Tibial nerve (tissue), 4 donors: ENCODE results near the gene KRT13.

Experiments
- CTCF ChIP-seq, 5 experiments: fragments of 200-600 bp in 3 of 5; fragments of 450-650 bp in 2 of 5; sonication (generic) in 3 of 5; IDR thresholded peaks; one replicate each; pipeline ENCODE4 v1.5.1; 2016 to 2019; ENCODE audit warnings: antibody characterized with exemption in 5 of 5, mild to moderate bottlenecking in 3 of 5, moderate library complexity in 2 of 5
- EP300 ChIP-seq, 2 donors: sonication (generic); formaldehyde crosslinking; IDR thresholded peaks; one replicate each; pipeline ENCODE4 v1.6.1; 2017; ENCODE audit warnings: antibody characterized with exemption in 2 of 2, mild to moderate bottlenecking in 1 of 2
- POLR2A ChIP-seq, 2 donors: fragments of 450-650 bp; IDR thresholded peaks; one replicate each; pipeline ENCODE4 v1.6.1; 2017; ENCODE audit warnings: antibody characterized with exemption in 2 of 2, mild to moderate bottlenecking in 2 of 2, moderate library complexity in 2 of 2

GRCh38 chr17:41552455-41552854, 47.0 kb upstream of the KRT13 start:
- TF ChIP-seq CTCF (IDR thresholded peaks at IDR 0.05) (no peak), POLR2A (IDR thresholded peaks at IDR 0.05) (no peak), EP300 (IDR thresholded peaks at IDR 0.05) (no peak)
